HepG2 (cell line): Measurements from ENCODE around the gene NCKAP5L. TPM values are rescaled to one million over a fixed set of nuclear protein-coding genes. Genes with fewer than 3 reads are reported as not detected.

Experiments
- ATAC-seq: fragments of 200-7000 bp; cut with Tn5 transposase; 3 replicates; pipeline ENCODE4 v1.9.1; 2020; ENCODE audit warnings: mild to moderate bottlenecking, moderate library complexity
- BruUV-seq: library from RNA; stranded (reverse); fragments of 400-500 nt; replicated peaks from 2 replicates; lab custom pipeline; 2021; lab: Mats Ljungman, UMichigan
- CTCF ChIA-PET: fragments of 300-600 bp; formaldehyde crosslinking; extraction: SDS; loops from one replicate; lab custom pipeline; 2021; ENCODE audit warnings: low total read pairs, inconsistent platforms, low intra/inter-chr PET ratio; lab: Yijun Ruan, JAX
- POLR2A ChIA-PET: fragments of 350-600 bp; sonication (Branson Sonifier 250); formaldehyde crosslinking; loops from one replicate; lab custom pipeline; 2020; ENCODE audit warnings: antibody characterized with exemption, inconsistent platforms; lab: Yijun Ruan, JAX
- DNase-seq: peaks from one replicate; pipeline ENCODE4 v3.0.0-alpha.2; 2015; ENCODE audit warnings: low spot score
- FAIRE-seq: peaks from 3 replicates; lab custom pipeline; 2011; peaks lifted over from hg19 to GRCh38; lab: Jason Lieb, UNC
- H2AFZ ChIP-seq: one replicate; pipeline ENCODE4 v1.6.1; 2011; ENCODE audit warnings: low read length, inconsistent platforms
- H3K27ac ChIP-seq: fragments of 300-600 bp; 3 replicates; pipeline ENCODE4 v1.8.0; 2011; ENCODE audit warnings: mixed run types, mild to moderate bottlenecking, mixed read lengths, low read length, inconsistent platforms; ENCODE audit not compliant: insufficient read depth; ENCODE audit errors: extremely low read length
- H3K27me3 ChIP-seq, 2 experiments: fragments of 200-600 bp in 1 of 2; 2 replicates in 1 of 2; 3 replicates in 1 of 2; pipeline versions ENCODE4 v1.6.0 to v1.8.0; 2011; ENCODE audit warnings: low read length in 2 of 2, mild to moderate bottlenecking in 2 of 2, moderate library complexity in 2 of 2, inconsistent platforms in 1 of 2; ENCODE audit not compliant: insufficient read depth in 2 of 2, control insufficient read depth in 1 of 2
- H3K36me3 ChIP-seq, 2 experiments: fragments of 200-600 bp in 1 of 2; replicated peaks in 1 of 2; 2 replicates in 1 of 2; 3 replicates in 1 of 2; pipeline versions ENCODE4 v1.5.1 to v1.8.0; 2011; ENCODE audit warnings: low read length in 2 of 2, inconsistent platforms in 1 of 2; ENCODE audit not compliant: insufficient read depth in 2 of 2, control insufficient read depth in 1 of 2
- H3K4me1 ChIP-seq: 2 replicates; pipeline ENCODE4 v1.5.1; 2012; ENCODE audit warnings: low read length, inconsistent platforms; ENCODE audit not compliant: insufficient read depth
- H3K4me2 ChIP-seq: 2 replicates; pipeline ENCODE4 v1.6.0; 2011; ENCODE audit warnings: low read depth, low read length, inconsistent platforms
- H3K4me3 ChIP-seq, 3 experiments: fragments of 200-600 bp in 1 of 3; sonication (generic), shearing (Covaris generic) in 1 of 3; replicated peaks in 1 of 3; 2 replicates each; pipeline ENCODE4 v1.5.1; 2011 to 2016; ENCODE audit warnings: low read length in 3 of 3, inconsistent platforms in 2 of 3, low read depth in 2 of 3, mild to moderate bottlenecking in 2 of 3, control low read depth in 1 of 3, mixed read lengths in 1 of 3; ENCODE audit not compliant: insufficient read depth in 1 of 3
- H3K79me2 ChIP-seq: one replicate; pipeline ENCODE4 v1.6.1; 2011; ENCODE audit warnings: low read length, inconsistent platforms; ENCODE audit not compliant: insufficient read depth
- H3K9ac ChIP-seq: 2 replicates; pipeline ENCODE4 v1.6.0; 2011; ENCODE audit warnings: mild to moderate bottlenecking, low read depth, low read length, inconsistent platforms; ENCODE audit not compliant: insufficient read depth
- H3K9me3 ChIP-seq: 2 replicates; pipeline ENCODE4 v1.5.1; 2012; ENCODE audit warnings: mild to moderate bottlenecking, low read length
- H4K20me1 ChIP-seq: 2 replicates; pipeline ENCODE4 v1.6.0; 2011; ENCODE audit warnings: inconsistent platforms, mild to moderate bottlenecking, low read length, moderate library complexity; ENCODE audit not compliant: insufficient read depth
- HOXA7 ChIP-seq: sonication (generic); formaldehyde crosslinking; IDR thresholded peaks from 2 replicates; pipeline ENCODE4 v1.8.1; 2022; ENCODE audit warnings: mild to moderate bottlenecking, missing genetic modification reagents, moderate library complexity
- ZNF350 ChIP-seq: sonication (generic); formaldehyde crosslinking; IDR thresholded peaks from 2 replicates; pipeline ENCODE4 v1.4.0; 2020; ENCODE audit warnings: mild to moderate bottlenecking, low read depth, missing genetic modification reagents, borderline replicate concordance
- ZNF878 ChIP-seq: sonication (generic); formaldehyde crosslinking; IDR thresholded peaks from 2 replicates; pipeline ENCODE4 v1.8.1; 2023; ENCODE audit warnings: mild to moderate bottlenecking, missing genetic modification reagents, moderate library complexity
- WGBS: methylation state at CpG from one replicate; pipeline ENCODE4 v1.1.6; 2017; ENCODE audit warnings: low lambda C conversion rate; 5-methylcytosine and 5-hydroxymethylcytosine counted together
- in situ Hi-C: cut with HindIII; loops from 2 replicates; pipeline ENCODE4 v1.10.0; 2017; ENCODE audit warnings: low pct_unique_long_range_greater_than_20kb; ENCODE audit not compliant: extremely low pct_ligation_motif_present
- intact Hi-C: fragments of 100-400 bp; cut with micrococcal nuclease; formaldehyde crosslinking; loops from one replicate; pipeline ENCODE4 v1.10.0; 2022; ENCODE audit not compliant: unreplicated experiment
- polyA plus RNA-seq, 8 experiments: library from polyadenylated mRNA; depleted of rRNA in 3 of 8; stranded (reverse) in 7 of 8; unstranded in 1 of 8; fragments of >200 nt; fragmentation: Illumina TruSeq in 4 of 8; extraction: Trizol in 4 of 8; gene quantifications; 2 replicates each; pipeline versions ENCODE4 v1.2.1 to v1.2.3, GENCODE V29; 2011 to 2016; ENCODE audit warnings: low read depth in 4 of 8, missing spikeins in 1 of 8, mixed read lengths in 1 of 8; ENCODE audit not compliant: insufficient read depth in 1 of 8
- total RNA-seq, 5 experiments: library from RNA; depleted of rRNA; stranded (reverse); fragments of >200 nt; fragmentation: Illumina TruSeq; extraction: Trizol; gene quantifications; 2 replicates each; pipeline ENCODE4 v1.2.3, GENCODE V29; 2016; ENCODE audit warnings: low read depth in 1 of 5
- TF ChIP-seq, protein P1 (sequence below): IDR thresholded peaks from 2 replicates; pipeline ENCODE4 v1.6.1; 2016; ENCODE audit warnings: missing compliant biosample characterization, missing genetic modification reagents, borderline replicate concordance
- TF ChIP-seq, protein P2 (sequence below): sonication (generic); formaldehyde crosslinking; IDR thresholded peaks from 2 replicates; pipeline ENCODE4 v1.8.1; 2023; ENCODE audit warnings: mild to moderate bottlenecking, moderate library complexity, missing genetic modification reagents

The NCKAP5L gene
- total and polyA plus RNA-seq, 2 of the 13 experiments (the other 11 are each of a cell fraction or from before 2014, with no cell fraction given): 4.1 to 9.0 TPM

DNA sequence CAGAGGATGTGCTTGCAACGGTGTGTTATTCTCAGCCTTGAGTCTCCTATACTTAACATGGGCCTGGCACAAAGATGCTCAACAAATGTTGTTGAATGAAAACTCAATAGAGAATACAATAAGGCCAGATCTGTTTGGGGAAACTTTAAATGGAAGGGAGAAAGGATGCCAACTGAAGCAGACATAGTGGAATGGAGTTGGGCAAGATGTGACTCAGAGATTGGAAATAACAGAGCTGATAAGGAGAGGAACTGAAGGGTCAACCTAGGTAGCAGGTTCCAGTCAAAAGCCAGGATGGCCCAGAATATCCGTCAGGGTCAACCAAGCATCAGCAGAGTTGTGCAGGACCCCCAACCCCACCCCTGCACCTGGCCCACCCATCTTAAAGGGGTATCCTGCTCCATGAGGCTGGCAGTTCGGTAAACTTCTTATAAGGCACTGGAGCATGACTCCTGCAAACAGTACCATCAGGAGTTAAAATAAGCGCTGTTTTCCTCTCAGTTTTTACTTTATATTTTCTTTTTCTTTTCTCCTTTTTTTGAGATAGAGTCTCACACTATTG is 15.7 kb upstream of the NCKAP5L start (continued):
- TF ChIP-seq, protein P1, sequence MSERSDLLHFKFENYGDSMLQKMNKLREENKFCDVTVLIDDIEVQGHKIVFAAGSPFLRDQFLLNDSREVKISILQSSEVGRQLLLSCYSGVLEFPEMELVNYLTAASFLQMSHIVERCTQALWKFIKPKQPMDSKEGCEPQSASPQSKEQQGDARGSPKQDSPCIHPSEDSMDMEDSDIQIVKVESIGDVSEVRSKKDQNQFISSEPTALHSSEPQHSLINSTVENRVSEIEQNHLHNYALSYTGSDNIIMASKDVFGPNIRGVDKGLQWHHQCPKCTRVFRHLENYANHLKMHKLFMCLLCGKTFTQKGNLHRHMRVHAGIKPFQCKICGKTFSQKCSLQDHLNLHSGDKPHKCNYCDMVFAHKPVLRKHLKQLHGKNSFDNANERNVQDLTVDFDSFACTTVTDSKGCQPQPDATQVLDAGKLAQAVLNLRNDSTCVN (CRISPR knock-in tag): no peak
- no peak for TF ChIP-seq HOXA7 (CRISPR knock-in tag)

DNA sequence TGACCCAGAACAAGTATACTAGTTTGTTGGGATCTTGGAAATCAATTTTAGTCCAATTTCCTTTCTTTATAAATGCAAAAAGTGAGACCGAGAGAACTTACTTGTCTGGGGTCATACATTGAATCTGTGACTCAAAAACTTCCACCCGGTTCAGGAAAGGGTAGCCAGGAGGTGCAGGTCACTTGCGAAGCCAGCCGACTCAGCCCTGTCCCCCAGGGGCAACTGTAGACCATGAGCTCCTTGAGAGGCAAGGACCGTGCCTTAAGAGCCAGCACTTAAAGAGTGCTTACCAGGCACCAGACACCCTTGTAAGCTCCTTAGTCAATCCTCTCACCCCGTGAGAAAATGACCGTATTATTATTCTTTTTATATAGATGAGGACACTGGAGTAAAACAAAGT is 15.2 kb upstream of the NCKAP5L start:
- Histone ChIP-seq H3K4me1 (peaks cover 19% of the 10 kb centered on the region), H3K9me3 (no peaks in the 10 kb centered on the region), H3K4me3 (peak overlapping the region; percentile 94 to 99 (median 97); a peak in 5 of 6 replicates), H3K36me3 (no peaks in the 10 kb centered on the region), H3K9ac (peak overlapping the region; percentile 93), H3K79me2 (peaks cover 7% of the 10 kb centered on the region), H4K20me1 (no peaks in the 10 kb centered on the region), H2AFZ (peak overlapping the region; percentile 84), H3K27ac (peak overlapping the region; percentile 92), H3K27me3 (peaks cover 2 to 10% of the 10 kb centered on the region in 2 experiments; a peak in 2 of 5 replicates), H3K4me2 (peak overlapping the region; percentile 96)
- no TSS peak for BruUV-seq
- POLR2A ChIA-PET: interaction anchor here (0.7 to 2.1 kb wide), 14 partner anchors 8 to 579 kb away, joined by 3 to 39 read pairs (median 4); partner anchors contain the start of genes NCKAP5L, PRPF40B and TMBIM6
- ATAC-seq (no peak), FAIRE-seq (no peak), DNase-seq (no peak)
- intact Hi-C loops: no loop called here
- CTCF ChIA-PET: no interaction called here
- 94% methylated on average over 7 of the region's 7 CpGs for WGBS
- TF ChIP-seq, protein P2, sequence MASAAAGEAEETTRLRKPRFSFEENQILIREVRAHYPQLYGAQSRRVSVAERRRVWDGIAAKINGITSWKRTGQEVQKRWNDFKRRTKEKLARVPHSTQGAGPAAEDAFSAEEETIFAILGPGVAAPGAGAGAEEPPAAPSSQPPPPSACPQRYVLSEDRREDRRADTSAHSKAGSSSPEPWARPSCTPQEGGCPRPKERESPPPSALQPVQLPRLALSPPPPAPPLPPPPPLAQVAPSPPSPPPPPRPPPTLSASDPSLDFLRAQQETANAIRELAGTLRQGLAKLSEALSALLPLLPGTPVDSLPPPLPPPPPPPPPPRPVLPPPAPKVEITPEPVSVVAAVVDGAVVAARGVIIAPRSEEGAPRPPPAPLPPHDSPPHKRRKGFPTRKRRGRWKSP (CRISPR knock-in tag): peak; percentile 19; the same call in 1 of the 2 replicates
- TF ChIP-seq ZNF878 (CRISPR knock-in tag): 0 out of 2 replicates have a peak, but pooled peaks have one; percentile 6
- no peak for TF ChIP-seq ZNF350 (CRISPR knock-in tag)
- TF ChIP-seq, all 625 proteins: peak for 2
- in situ Hi-C loops: no loop called here
